IMR-90 (cell line): ENCODE results near the gene DISC1. TPM values are rescaled to one million over a fixed set of nuclear protein-coding genes. Genes with fewer than 3 reads are reported as not detected.

ENCODE experiments used
- ATAC-seq: fragments of 200-7000 bp; cut with Tn5 transposase; 2 replicates; pipeline ENCODE4 v1.9.1; 2020; ENCODE audit warnings: low read depth, mild to moderate bottlenecking, moderate library complexity
- BruUV-seq: library from RNA; stranded (reverse); fragments of 400-500 nt; replicated peaks from 2 replicates; lab custom pipeline; 2021; lab: Mats Ljungman, UMichigan
- CTCF ChIA-PET: fragments of 300-600 bp; formaldehyde crosslinking; extraction: SDS; loops from one replicate; lab custom pipeline; 2021; ENCODE audit warnings: antibody characterized with exemption; lab: Yijun Ruan, JAX
- POLR2A ChIA-PET: fragments of 300-600 bp; sonication (Branson Sonifier 250); formaldehyde crosslinking; loops from one replicate; lab custom pipeline; 2022; ENCODE audit warnings: antibody characterized with exemption; ENCODE audit not compliant: unreplicated experiment; lab: Charles Lee
- DNase-seq: peaks from one replicate; pipeline ENCODE4 v3.0.0; 2013
- H2AFZ ChIP-seq: replicated peaks from 2 replicates; pipeline ENCODE3; 2013; ENCODE audit warnings: low read length, mild to moderate bottlenecking; ENCODE audit not compliant: poor library complexity
- H2AK5ac ChIP-seq: 2 replicates; pipeline ENCODE4 v1.6.1; 2013; ENCODE audit warnings: low read depth, low read length, inconsistent platforms
- H2AK9ac ChIP-seq: replicated peaks from 2 replicates; pipeline ENCODE3; 2013; ENCODE audit warnings: mild to moderate bottlenecking, low read depth, low read length, moderate library complexity; ENCODE audit not compliant: poor library complexity
- H2BK120ac ChIP-seq: 2 replicates; pipeline ENCODE4 v1.6.1; 2013; ENCODE audit warnings: low read depth, low read length, inconsistent platforms
- H2BK15ac ChIP-seq: 3 replicates; pipeline ENCODE4 v1.6.1; 2013; ENCODE audit warnings: low read depth, low read length, inconsistent platforms
- H2BK20ac ChIP-seq: 2 replicates; pipeline ENCODE4 v1.6.1; 2013; ENCODE audit warnings: low read depth, mild to moderate bottlenecking, inconsistent platforms, low read length, moderate library complexity
- H2BK5ac ChIP-seq: 2 replicates; pipeline ENCODE4 v1.6.1; 2013; ENCODE audit warnings: mild to moderate bottlenecking, low read depth, low read length, inconsistent platforms; ENCODE audit not compliant: poor library complexity, severe bottlenecking
- H3K14ac ChIP-seq: replicated peaks from 2 replicates; pipeline ENCODE4 v1.6.1; 2013; ENCODE audit warnings: low read depth, low read length, inconsistent platforms
- H3K18ac ChIP-seq: 2 replicates; pipeline ENCODE4 v1.6.1; 2013; ENCODE audit warnings: low read depth, low read length, control low read depth
- H3K23ac ChIP-seq: 2 replicates; pipeline ENCODE4 v1.6.1; 2013; ENCODE audit warnings: low read depth, low read length, inconsistent platforms
- H3K27ac ChIP-seq: 2 replicates; pipeline ENCODE4 v1.5.1; 2013; ENCODE audit warnings: mild to moderate bottlenecking, control low read depth, low read length; ENCODE audit not compliant: insufficient read depth
- H3K27me3 ChIP-seq: 2 replicates; pipeline ENCODE4 v1.6.1; 2013; ENCODE audit warnings: low read length; ENCODE audit not compliant: control insufficient read depth, insufficient read depth
- H3K36me3 ChIP-seq: 2 replicates; pipeline ENCODE4 v1.6.1; 2013; ENCODE audit warnings: low read length, mixed read lengths; ENCODE audit not compliant: control insufficient read depth, insufficient read depth
- H3K4ac ChIP-seq: 2 replicates; pipeline ENCODE4 v1.6.1; 2013; ENCODE audit warnings: low read depth, low read length, inconsistent platforms
- H3K4me1 ChIP-seq: 2 replicates; pipeline ENCODE4 v1.6.1; 2013; ENCODE audit warnings: low read length, mixed read lengths; ENCODE audit not compliant: control insufficient read depth, insufficient read depth
- H3K4me2 ChIP-seq: 2 replicates; pipeline ENCODE4 v1.6.1; 2013; ENCODE audit warnings: low read depth, mild to moderate bottlenecking, control low read depth, low read length, moderate library complexity
- H3K4me3 ChIP-seq: 2 replicates; pipeline ENCODE4 v1.5.1; 2013; ENCODE audit warnings: low read depth, mild to moderate bottlenecking, control low read depth, low read length, moderate library complexity; ENCODE audit not compliant: insufficient read depth
- H3K56ac ChIP-seq: 2 replicates; pipeline ENCODE4 v1.6.1; 2013; ENCODE audit warnings: low read length, inconsistent platforms; ENCODE audit not compliant: insufficient read depth; ENCODE audit errors: extremely low read depth
- H3K79me1 ChIP-seq, 2 experiments: 2 replicates each; pipeline ENCODE4 v1.6.1; 2013; ENCODE audit warnings: low read length in 2 of 2, inconsistent platforms in 1 of 2, low read depth in 1 of 2
- H3K9ac ChIP-seq: 2 replicates; pipeline ENCODE4 v1.6.1; 2013; ENCODE audit warnings: low read depth, low read length, control low read depth
- H3K9me1 ChIP-seq: 2 replicates; pipeline ENCODE4 v1.6.1; 2013; ENCODE audit warnings: low read length, inconsistent platforms; ENCODE audit not compliant: insufficient read depth
- H3K9me3 ChIP-seq: 2 replicates; pipeline ENCODE4 v1.6.1; 2013; ENCODE audit warnings: low read length; ENCODE audit not compliant: control insufficient read depth, insufficient read depth
- H4K20me1 ChIP-seq: 2 replicates; pipeline ENCODE4 v1.6.1; 2013; ENCODE audit warnings: low read length, inconsistent platforms; ENCODE audit not compliant: insufficient read depth
- H4K5ac ChIP-seq: 2 replicates; pipeline ENCODE4 v1.6.1; 2013; ENCODE audit warnings: mild to moderate bottlenecking, low read depth, low read length, control low read depth
- H4K8ac ChIP-seq, 2 experiments: 2 replicates each; pipeline ENCODE4 v1.6.1; 2013; ENCODE audit warnings: low read depth in 2 of 2, low read length in 2 of 2, control low read depth in 1 of 2, inconsistent platforms in 1 of 2
- H4K91ac ChIP-seq: 2 replicates; pipeline ENCODE4 v1.6.1; 2013; ENCODE audit warnings: low read depth, low read length, inconsistent platforms; ENCODE audit not compliant: insufficient read depth
- BHLHE40 ChIP-seq: fragments of 150-350 bp; IDR thresholded peaks from 2 replicates; pipeline ENCODE4 v1.6.1; 2016; ENCODE audit warnings: mild to moderate bottlenecking, low read depth, low read length
- CEBPB ChIP-seq: IDR thresholded peaks from 2 replicates; pipeline ENCODE4 v1.6.1; 2012; ENCODE audit warnings: low read depth, low read length, improper control_type of control experiment
- CHD1 ChIP-seq: IDR thresholded peaks from 2 replicates; pipeline ENCODE4 v1.6.1; 2012; ENCODE audit warnings: low read depth, low read length, improper control_type of control experiment
- FOS ChIP-seq: fragments of 150-350 bp; IDR thresholded peaks from 2 replicates; pipeline ENCODE4 v1.6.1; 2016; ENCODE audit warnings: low read depth, low read length
- MAFK ChIP-seq: IDR thresholded peaks from 2 replicates; pipeline ENCODE4 v1.6.1; 2012; ENCODE audit warnings: low read depth, low read length, improper control_type of control experiment
- MAZ ChIP-seq: IDR thresholded peaks from 2 replicates; pipeline ENCODE4 v1.6.1; 2012; ENCODE audit warnings: low read depth, mild to moderate bottlenecking, low read length, improper control_type of control experiment, moderate library complexity, borderline replicate concordance
- MXI1 ChIP-seq: IDR thresholded peaks from 2 replicates; pipeline ENCODE4 v1.6.1; 2012; ENCODE audit warnings: low read depth, mild to moderate bottlenecking, low read length, moderate library complexity, borderline replicate concordance
- NFE2L2 ChIP-seq: fragments of 150-350 bp; IDR thresholded peaks from 2 replicates; pipeline ENCODE4 v1.6.1; 2016; ENCODE audit warnings: low read depth, mild to moderate bottlenecking, low read length
- POLR2A ChIP-seq: IDR thresholded peaks from 2 replicates; pipeline ENCODE4 v1.6.1; 2012; ENCODE audit warnings: mild to moderate bottlenecking, low read depth, low read length
- RAD21 ChIP-seq: IDR thresholded peaks from 2 replicates; pipeline ENCODE4 v1.6.1; 2012; ENCODE audit warnings: low read length, improper control_type of control experiment
- RCOR1 ChIP-seq: IDR thresholded peaks from 2 replicates; pipeline ENCODE4 v1.6.1; 2012; ENCODE audit warnings: mild to moderate bottlenecking, low read length, improper control_type of control experiment; ENCODE audit not compliant: insufficient replicate concordance
- RFX5 ChIP-seq: IDR thresholded peaks from 2 replicates; pipeline ENCODE4 v1.8.0; 2012; ENCODE audit warnings: low read depth, mild to moderate bottlenecking, low read length, moderate library complexity
- SMC3 ChIP-seq: fragments of 150-350 bp; IDR thresholded peaks from 2 replicates; pipeline ENCODE4 v1.6.1; 2016; ENCODE audit warnings: low read depth, mild to moderate bottlenecking, antibody characterized with exemption, low read length, moderate library complexity
- dilution Hi-C: fragments of 300-500 bp; cut with HindIII; formaldehyde crosslinking; loops from one replicate; pipeline ENCODE4 v1.14.3; 2018; ENCODE audit warnings: low sequenced_read_pairs; ENCODE audit not compliant: unreplicated experiment
- in situ Hi-C: fragments of 300-500 bp; cut with MboI; formaldehyde crosslinking; loops from 3 replicates; pipeline ENCODE4 v1.14.3; 2019; ENCODE audit warnings: low sequenced_read_pairs, inconsistent platforms, mixed read lengths
- intact Hi-C: fragments of 100-400 bp; cut with micrococcal nuclease; formaldehyde crosslinking; loops from 2 replicates; pipeline ENCODE4 v1.10.0; 2022
- polyA plus RNA-seq, 3 experiments: library from polyadenylated mRNA; depleted of rRNA; stranded (reverse); fragments of >200 nt; gene quantifications; 2 replicates each; pipeline ENCODE4 v1.2.3, GENCODE V29; 2012; ENCODE audit warnings: low replicate concordance in 1 of 3
- total RNA-seq: library from RNA; depleted of rRNA; stranded (reverse); fragments of >200 nt; gene quantifications from 2 replicates; pipeline ENCODE4 v1.2.3, GENCODE V29; 2012
- TF ChIP-seq, protein P1 (sequence below): fragments of 150-350 bp; IDR thresholded peaks from 2 replicates; pipeline ENCODE4 v1.6.1; 2016; ENCODE audit warnings: low read depth, mild to moderate bottlenecking, low read length, moderate library complexity, borderline replicate concordance
- TF ChIP-seq, protein P2 (sequence below): fragments of 150-350 bp; IDR thresholded peaks from 2 replicates; pipeline ENCODE4 v1.6.1; 2017; ENCODE audit warnings: mild to moderate bottlenecking, antibody characterized with exemption, low read length, low read depth
- TF ChIP-seq, protein P3 (sequence below): conservative IDR thresholded peaks from 2 replicates; pipeline ENCODE4 v1.5.1; 2012; ENCODE audit warnings: mild to moderate bottlenecking, low read depth, low read length, improper control_type of control experiment

Gene DISC1
- total and polyA plus RNA-seq, 2 of the 4 experiments (the other 2 are of a cell fraction), result 2.2 to 7.0 TPM

DNA sequence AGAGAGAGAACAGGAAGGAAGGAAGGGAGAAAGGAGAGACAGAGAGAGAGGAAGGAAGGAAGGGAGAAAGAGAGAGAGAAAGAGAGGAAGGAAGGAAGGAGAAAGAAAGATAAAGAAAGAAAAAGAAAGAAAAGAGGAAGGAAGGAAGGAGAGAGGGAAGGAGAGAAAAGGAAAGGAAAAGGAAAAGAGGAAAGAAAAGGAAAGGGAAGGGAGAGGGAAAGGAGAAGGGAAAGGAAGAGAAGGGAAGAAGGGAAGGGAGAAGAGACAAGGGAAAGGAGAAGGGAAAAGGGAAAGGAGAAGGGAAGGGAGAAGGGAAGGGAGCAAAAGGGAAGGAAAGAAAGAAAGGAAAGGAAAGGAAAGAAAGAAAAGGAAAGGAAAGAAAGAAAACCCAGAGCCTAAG lies 404.6 kb downstream of the DISC1 start:
- no peak overlapping the region for H2AFZ ChIP-seq
- H3K27me3 ChIP-seq, result no peaks in the 10 kb centered on the region
- H3K18ac ChIP-seq, result no peak overlapping the region
- H4K20me1 ChIP-seq, result no peaks in the 10 kb centered on the region
- H3K4me3 ChIP-seq, result no peak overlapping the region
- H3K36me3 ChIP-seq, result no peaks in the 10 kb centered on the region
- no TSS peak for BruUV-seq
- H3K9me3 ChIP-seq, result no peaks in the 10 kb centered on the region
- no peak overlapping the region for H3K4me2 ChIP-seq
- POLR2A ChIA-PET, result no interaction called here
- no peak for TF ChIP-seq MAZ
- TF ChIP-seq RAD21, result no peak
- no peak for TF ChIP-seq RFX5
- TF ChIP-seq FOS, result no peak
- no peak for TF ChIP-seq NFE2L2
- TF ChIP-seq CHD1, result no peak
- no peak for TF ChIP-seq MXI1
- TF ChIP-seq, protein P1, sequence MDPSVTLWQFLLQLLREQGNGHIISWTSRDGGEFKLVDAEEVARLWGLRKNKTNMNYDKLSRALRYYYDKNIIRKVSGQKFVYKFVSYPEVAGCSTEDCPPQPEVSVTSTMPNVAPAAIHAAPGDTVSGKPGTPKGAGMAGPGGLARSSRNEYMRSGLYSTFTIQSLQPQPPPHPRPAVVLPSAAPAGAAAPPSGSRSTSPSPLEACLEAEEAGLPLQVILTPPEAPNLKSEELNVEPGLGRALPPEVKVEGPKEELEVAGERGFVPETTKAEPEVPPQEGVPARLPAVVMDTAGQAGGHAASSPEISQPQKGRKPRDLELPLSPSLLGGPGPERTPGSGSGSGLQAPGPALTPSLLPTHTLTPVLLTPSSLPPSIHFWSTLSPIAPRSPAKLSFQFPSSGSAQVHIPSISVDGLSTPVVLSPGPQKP, result no peak
- no peak for TF ChIP-seq SMC3
- TF ChIP-seq BHLHE40, result no peak
- TF ChIP-seq POLR2A, result no peak
- no peak for TF ChIP-seq RCOR1
- no peak for TF ChIP-seq CEBPB
- TF ChIP-seq, protein P2, sequence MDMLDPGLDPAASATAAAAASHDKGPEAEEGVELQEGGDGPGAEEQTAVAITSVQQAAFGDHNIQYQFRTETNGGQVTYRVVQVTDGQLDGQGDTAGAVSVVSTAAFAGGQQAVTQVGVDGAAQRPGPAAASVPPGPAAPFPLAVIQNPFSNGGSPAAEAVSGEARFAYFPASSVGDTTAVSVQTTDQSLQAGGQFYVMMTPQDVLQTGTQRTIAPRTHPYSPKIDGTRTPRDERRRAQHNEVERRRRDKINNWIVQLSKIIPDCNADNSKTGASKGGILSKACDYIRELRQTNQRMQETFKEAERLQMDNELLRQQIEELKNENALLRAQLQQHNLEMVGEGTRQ, result no peak
- TF ChIP-seq, protein P3, sequence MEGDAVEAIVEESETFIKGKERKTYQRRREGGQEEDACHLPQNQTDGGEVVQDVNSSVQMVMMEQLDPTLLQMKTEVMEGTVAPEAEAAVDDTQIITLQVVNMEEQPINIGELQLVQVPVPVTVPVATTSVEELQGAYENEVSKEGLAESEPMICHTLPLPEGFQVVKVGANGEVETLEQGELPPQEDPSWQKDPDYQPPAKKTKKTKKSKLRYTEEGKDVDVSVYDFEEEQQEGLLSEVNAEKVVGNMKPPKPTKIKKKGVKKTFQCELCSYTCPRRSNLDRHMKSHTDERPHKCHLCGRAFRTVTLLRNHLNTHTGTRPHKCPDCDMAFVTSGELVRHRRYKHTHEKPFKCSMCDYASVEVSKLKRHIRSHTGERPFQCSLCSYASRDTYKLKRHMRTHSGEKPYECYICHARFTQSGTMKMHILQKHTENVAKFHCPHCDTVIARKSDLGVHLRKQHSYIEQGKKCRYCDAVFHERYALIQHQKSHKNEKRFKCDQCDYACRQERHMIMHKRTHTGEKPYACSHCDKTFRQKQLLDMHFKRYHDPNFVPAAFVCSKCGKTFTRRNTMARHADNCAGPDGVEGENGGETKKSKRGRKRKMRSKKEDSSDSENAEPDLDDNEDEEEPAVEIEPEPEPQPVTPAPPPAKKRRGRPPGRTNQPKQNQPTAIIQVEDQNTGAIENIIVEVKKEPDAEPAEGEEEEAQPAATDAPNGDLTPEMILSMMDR, result no peak
- TF ChIP-seq MAFK, result no peak
- H3K4ac ChIP-seq, result no peak overlapping the region
- no peak overlapping the region for H2BK120ac ChIP-seq
- H3K9ac ChIP-seq, result no peak overlapping the region
- no peak overlapping the region for H4K8ac ChIP-seq
- no peak overlapping the region for H3K56ac ChIP-seq
- DNase-seq (no peak), ATAC-seq (no peak)
- H2BK15ac ChIP-seq, result no peak overlapping the region
- in situ Hi-C loops (no loop called here), intact Hi-C loops (no loop called here), dilution Hi-C loops (no loop called here)
- H4K91ac ChIP-seq, result no peak overlapping the region
- H2BK20ac ChIP-seq, result no peak overlapping the region
- no peak overlapping the region for H2BK5ac ChIP-seq
- no peak overlapping the region for H2AK5ac ChIP-seq
- H3K4me1 ChIP-seq, result peaks cover 3% of the 10 kb centered on the region; the same call in 1 of the 2 replicates
- H3K27ac ChIP-seq, result no peak overlapping the region
- no peak overlapping the region for H2AK9ac ChIP-seq
- no peaks in the 10 kb centered on the region for H3K9me1 ChIP-seq
- H3K79me1 ChIP-seq, result no peaks in the 10 kb centered on the region
- no peak overlapping the region for H4K5ac ChIP-seq
- no peak overlapping the region for H3K14ac ChIP-seq
- CTCF ChIA-PET, result no interaction called here
- H3K23ac ChIP-seq, result no peak overlapping the region
